Testis (tissue), 3 donors: ENCODE measurements around the gene AATK. TPM values are rescaled to one million over a fixed set of nuclear protein-coding genes. Genes with fewer than 3 reads are reported as not detected.

Experiments used
- DNase-seq: peaks from one replicate; pipeline ENCODE4 v3.0.0-alpha.2; 2019
- H3K27ac ChIP-seq, 2 donors: fragments of 200-600 bp; sonication (generic); one replicate each; pipeline ENCODE4 v1.5.1; 2019
- H3K27me3 ChIP-seq: fragments of 200-600 bp; sonication (generic); one replicate; pipeline ENCODE4 v1.5.1; 2019
- H3K36me3 ChIP-seq: fragments of 200-600 bp; sonication (generic); one replicate; pipeline ENCODE4 v1.5.1; 2017; ENCODE audit warnings: low read depth; ENCODE audit errors: missing control alignments
- H3K4me1 ChIP-seq: fragments of 200-600 bp; sonication (generic); one replicate; pipeline ENCODE4 v1.5.1; 2019
- H3K4me3 ChIP-seq, 2 donors: fragments of 200-600 bp; sonication (generic); one replicate each; pipeline ENCODE4 v1.5.1; 2017 to 2019
- H3K9me3 ChIP-seq: fragments of 200-600 bp; sonication (generic); one replicate; pipeline ENCODE4 v1.5.1; 2017
- CTCF ChIP-seq, 3 experiments: fragments of 450-650 bp in 2 of 3; fragments of 200-600 bp in 1 of 3; sonication (generic) in 1 of 3; IDR thresholded peaks; one replicate each; pipeline ENCODE4 v1.5.1; 2016 to 2019; ENCODE audit warnings: antibody characterized with exemption in 3 of 3, mild to moderate bottlenecking in 2 of 3, moderate library complexity in 1 of 3
- POLR2A ChIP-seq: fragments of 450-650 bp; IDR thresholded peaks from one replicate; pipeline ENCODE4 v1.6.1; 2017; ENCODE audit warnings: antibody characterized with exemption, mild to moderate bottlenecking, moderate library complexity
- WGBS, 2 donors: methylation state at CpG; one replicate each; pipeline ENCODE4 v1.1.5; 2018; 5-methylcytosine and 5-hydroxymethylcytosine counted together
- intact Hi-C: fragments of 100-400 bp; cut with DNase I; formaldehyde crosslinking; loops from one replicate; pipeline ENCODE4 v1.15.1; 2023; ENCODE audit warnings: low total_unique reads
- polyA plus RNA-seq: library from polyadenylated mRNA; stranded (reverse); fragments of 350-450 nt; fragmentation: Illumina TruSeq; extraction: RNeasy Lipid Tissue Mini Kit (QIAGEN cat#74804); gene quantifications from one replicate; pipeline ENCODE4 v1.2.3, GENCODE V29; 2014; ENCODE audit warnings: low read depth, low replicate concordance; ENCODE audit not compliant: insufficient read depth
- total RNA-seq, 2 donors: library from RNA; depleted of rRNA; stranded (reverse); fragments of >200 nt; gene quantifications; one replicate each; pipeline ENCODE4 v1.2.3, GENCODE V29; 2016

AATK gene
- total and polyA plus RNA-seq, 3 donors from 2014 or later = 3.5 to 5.6 (median 3.8) TPM

- Histone ChIP-seq H3K4me1 (no peaks in the 10 kb centered on the region), H3K4me3 (no peak overlapping the region), H3K9me3 (no peaks in the 10 kb centered on the region), H3K27me3 (no peaks in the 10 kb centered on the region), H3K27ac (no peak overlapping the region), H3K36me3 (no peaks in the 10 kb centered on the region)
- WGBS, 2 donors = 63 to 83% methylated on average over 9 to 23 of the region's 27 CpGs
- intact Hi-C loops = no loop called here
- DNase-seq = peak; percentile 34
- TF ChIP-seq POLR2A (no peak), CTCF (IDR thresholded peaks at IDR 0.05) (no peak)
Observed at GRCh38 chr17:81189670-81190530, 23.9 kb upstream of the AATK start.

- 89% methylated on average over 7 of the region's 7 CpGs; no CpG with 5 or more reads in 1 of the 2 donors for WGBS, 2 donors
- no peak for DNase-seq
- H3K27me3 ChIP-seq = no peaks in the 10 kb centered on the region
- no peak overlapping the region for H3K27ac ChIP-seq
- H3K4me3 ChIP-seq = no peak overlapping the region
- no peaks in the 10 kb centered on the region for H3K36me3 ChIP-seq
- H3K4me1 ChIP-seq = no peaks in the 10 kb centered on the region
- TF ChIP-seq POLR2A (no peak), CTCF (IDR thresholded peaks at IDR 0.05) (no peak)
- no peaks in the 10 kb centered on the region for H3K9me3 ChIP-seq
- intact Hi-C loops = no loop called here
Observed at GRCh38 chr17:81189016-81189415, 23.0 kb upstream of the AATK start.

GRCh38 chr17:81188491-81188840, 22.4 kb upstream of the AATK start:
- 94% methylated on average over 12 of the region's 12 CpGs; no CpG with 5 or more reads in 1 of the 2 donors for WGBS, 2 donors
- Histone ChIP-seq H3K36me3 (no peaks in the 10 kb centered on the region), H3K4me1 (no peaks in the 10 kb centered on the region), H3K27ac (no peak overlapping the region), H3K27me3 (no peaks in the 10 kb centered on the region), H3K9me3 (no peaks in the 10 kb centered on the region), H3K4me3 (no peak overlapping the region)
- no peak for DNase-seq
- TF ChIP-seq POLR2A (no peak), CTCF (IDR thresholded peaks at IDR 0.05) (no peak)
- intact Hi-C loops = no loop called here

GRCh38 chr17:81187586-81188490, 21.8 kb upstream of the AATK start:
- Histone ChIP-seq H3K4me3 (no peak overlapping the region), H3K27me3 (no peaks in the 10 kb centered on the region), H3K36me3 (no peaks in the 10 kb centered on the region), H3K27ac (no peak overlapping the region), H3K9me3 (no peaks in the 10 kb centered on the region), H3K4me1 (no peaks in the 10 kb centered on the region)
- no peak for TF ChIP-seq CTCF (IDR thresholded peaks at IDR 0.05)
- TF ChIP-seq POLR2A = no peak
- intact Hi-C loops = no loop called here
- 91 to 93% methylated on average over 8 to 26 of the region's 26 CpGs for WGBS, 2 donors
- DNase-seq = no peak
